SK-N-SH (cell line): ENCODE results near the gene AFAP1.

ENCODE experiments used
- CHD2 ChIP-seq: fragments of 150-350 bp; IDR thresholded peaks from 2 replicates; pipeline ENCODE4 v1.6.1; 2018; ENCODE audit warnings: low read length; ENCODE audit not compliant: partially characterized antibody
- ELF1 ChIP-seq: IDR thresholded peaks from 2 replicates; pipeline ENCODE4 v1.4.0; 2012
- EZH2phosphoT487 ChIP-seq: fragments of 200-600 bp; sonication (generic); IDR thresholded peaks from 2 replicates; pipeline ENCODE4 v1.6.1; 2017; ENCODE audit warnings: low read depth, mixed run types, mild to moderate bottlenecking, antibody characterized with exemption, moderate library complexity, borderline replicate concordance
- NRF1 ChIP-seq: IDR thresholded peaks from 2 replicates; pipeline ENCODE4 v1.6.1; 2012; ENCODE audit warnings: low read depth, mild to moderate bottlenecking, low read length
- SMC3 ChIP-seq: IDR thresholded peaks from 2 replicates; pipeline ENCODE4 v1.6.1; 2012; ENCODE audit warnings: low read depth, low read length, improper control_type of control experiment
- USF1 ChIP-seq: IDR thresholded peaks from 2 replicates; pipeline ENCODE4 v1.4.0; 2012; ENCODE audit warnings: low read depth, borderline replicate concordance
- TF ChIP-seq, protein P1 (sequence below): IDR thresholded peaks from 2 replicates; pipeline ENCODE4; 2012
- TF ChIP-seq, protein P2 (sequence below): fragments of 200-600 bp; sonication (generic); IDR thresholded peaks from 2 replicates; pipeline ENCODE4 v1.6.1; 2017; ENCODE audit warnings: antibody characterized with exemption, mild to moderate bottlenecking, moderate library complexity
- TF ChIP-seq, protein P3 (sequence below): fragments of 150-350 bp; IDR thresholded peaks from 2 replicates; pipeline ENCODE4 v1.6.1; 2016; ENCODE audit warnings: mild to moderate bottlenecking, low read depth, low read length

DNA sequence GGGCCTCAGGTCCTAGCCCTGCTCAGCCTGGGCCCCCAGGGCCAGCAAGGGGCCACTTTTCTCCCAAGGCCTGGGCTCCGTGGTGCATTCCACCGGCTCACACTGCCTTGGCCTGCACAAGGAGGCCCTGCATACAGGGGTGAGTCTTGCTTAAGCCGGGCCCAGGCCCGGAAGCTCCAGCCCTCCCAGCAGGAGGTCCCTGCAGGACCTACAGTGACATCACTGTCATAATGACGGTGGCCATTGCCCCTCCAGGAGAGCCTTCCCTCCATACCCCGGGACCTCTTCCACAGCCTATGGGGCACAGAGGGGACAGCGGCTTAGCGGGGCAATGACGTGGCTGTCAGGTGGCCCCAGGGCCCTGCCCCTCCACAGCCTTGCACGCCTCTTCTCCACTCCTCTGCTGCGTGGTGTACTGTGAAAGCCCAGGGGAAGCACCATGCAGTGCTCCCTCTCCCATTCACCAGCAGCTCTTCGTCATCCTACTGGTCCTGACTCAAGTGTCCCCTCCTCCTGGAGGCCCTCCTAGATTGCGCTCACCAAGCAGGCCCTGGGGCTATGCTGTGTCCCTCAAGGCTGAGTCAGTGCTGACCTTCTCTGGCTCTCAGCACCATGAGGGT, 32.3 kb upstream of the AFAP1 start:
- TF ChIP-seq NRF1 (no peak), ELF1 (no peak), USF1 (no peak), SMC3 (no peak), CHD2 (no peak), EZH2phosphoT487 (no peak)
- TF ChIP-seq, protein P1, sequence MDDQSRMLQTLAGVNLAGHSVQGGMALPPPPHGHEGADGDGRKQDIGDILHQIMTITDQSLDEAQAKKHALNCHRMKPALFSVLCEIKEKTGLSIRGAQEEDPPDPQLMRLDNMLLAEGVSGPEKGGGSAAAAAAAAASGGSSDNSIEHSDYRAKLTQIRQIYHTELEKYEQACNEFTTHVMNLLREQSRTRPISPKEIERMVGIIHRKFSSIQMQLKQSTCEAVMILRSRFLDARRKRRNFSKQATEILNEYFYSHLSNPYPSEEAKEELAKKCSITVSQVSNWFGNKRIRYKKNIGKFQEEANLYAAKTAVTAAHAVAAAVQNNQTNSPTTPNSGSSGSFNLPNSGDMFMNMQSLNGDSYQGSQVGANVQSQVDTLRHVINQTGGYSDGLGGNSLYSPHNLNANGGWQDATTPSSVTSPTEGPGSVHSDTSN: no peak
- TF ChIP-seq, protein P2, sequence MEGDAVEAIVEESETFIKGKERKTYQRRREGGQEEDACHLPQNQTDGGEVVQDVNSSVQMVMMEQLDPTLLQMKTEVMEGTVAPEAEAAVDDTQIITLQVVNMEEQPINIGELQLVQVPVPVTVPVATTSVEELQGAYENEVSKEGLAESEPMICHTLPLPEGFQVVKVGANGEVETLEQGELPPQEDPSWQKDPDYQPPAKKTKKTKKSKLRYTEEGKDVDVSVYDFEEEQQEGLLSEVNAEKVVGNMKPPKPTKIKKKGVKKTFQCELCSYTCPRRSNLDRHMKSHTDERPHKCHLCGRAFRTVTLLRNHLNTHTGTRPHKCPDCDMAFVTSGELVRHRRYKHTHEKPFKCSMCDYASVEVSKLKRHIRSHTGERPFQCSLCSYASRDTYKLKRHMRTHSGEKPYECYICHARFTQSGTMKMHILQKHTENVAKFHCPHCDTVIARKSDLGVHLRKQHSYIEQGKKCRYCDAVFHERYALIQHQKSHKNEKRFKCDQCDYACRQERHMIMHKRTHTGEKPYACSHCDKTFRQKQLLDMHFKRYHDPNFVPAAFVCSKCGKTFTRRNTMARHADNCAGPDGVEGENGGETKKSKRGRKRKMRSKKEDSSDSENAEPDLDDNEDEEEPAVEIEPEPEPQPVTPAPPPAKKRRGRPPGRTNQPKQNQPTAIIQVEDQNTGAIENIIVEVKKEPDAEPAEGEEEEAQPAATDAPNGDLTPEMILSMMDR: no peak
- TF ChIP-seq, protein P3, sequence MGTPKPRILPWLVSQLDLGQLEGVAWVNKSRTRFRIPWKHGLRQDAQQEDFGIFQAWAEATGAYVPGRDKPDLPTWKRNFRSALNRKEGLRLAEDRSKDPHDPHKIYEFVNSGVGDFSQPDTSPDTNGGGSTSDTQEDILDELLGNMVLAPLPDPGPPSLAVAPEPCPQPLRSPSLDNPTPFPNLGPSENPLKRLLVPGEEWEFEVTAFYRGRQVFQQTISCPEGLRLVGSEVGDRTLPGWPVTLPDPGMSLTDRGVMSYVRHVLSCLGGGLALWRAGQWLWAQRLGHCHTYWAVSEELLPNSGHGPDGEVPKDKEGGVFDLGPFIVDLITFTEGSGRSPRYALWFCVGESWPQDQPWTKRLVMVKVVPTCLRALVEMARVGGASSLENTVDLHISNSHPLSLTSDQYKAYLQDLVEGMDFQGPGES: no peak
